Stimulated activated CD4-positive, alpha-beta T cell treated with anti-CD3 and anti-CD28 coated beads, Interleukin-4, amount 100 ng/mL, for 24 hours (primary cell): ENCODE measurements around the gene ZNF148.

ENCODE experiments used
- DNase-seq: peaks from one replicate; pipeline ENCODE4 v3.0.0-alpha.2; 2020

ZNF148 gene

GRCh38 chr3:125278155-125278554, 97.0 kb downstream of the ZNF148 start:
- no peak for DNase-seq

DNA sequence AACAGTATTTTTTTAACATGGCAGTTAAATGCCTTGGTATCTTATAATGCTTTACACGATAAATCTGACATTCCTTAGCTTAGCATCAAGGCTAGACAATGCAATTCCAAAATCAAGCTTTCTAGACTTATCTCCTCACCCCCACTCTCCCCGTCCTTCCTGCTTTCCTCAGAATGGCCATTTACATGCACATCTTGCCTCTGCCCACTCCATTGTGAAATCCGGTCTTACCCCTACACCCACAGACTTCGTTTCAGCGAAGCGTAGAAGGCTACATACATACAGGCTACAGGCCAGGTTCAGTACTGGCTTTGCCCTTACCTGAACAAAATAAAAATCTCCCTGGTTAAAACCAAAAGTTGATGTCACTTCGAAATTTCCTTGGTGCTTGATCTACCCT, 104.0 kb downstream of the ZNF148 start:
- DNase-seq, result no peak

DNA sequence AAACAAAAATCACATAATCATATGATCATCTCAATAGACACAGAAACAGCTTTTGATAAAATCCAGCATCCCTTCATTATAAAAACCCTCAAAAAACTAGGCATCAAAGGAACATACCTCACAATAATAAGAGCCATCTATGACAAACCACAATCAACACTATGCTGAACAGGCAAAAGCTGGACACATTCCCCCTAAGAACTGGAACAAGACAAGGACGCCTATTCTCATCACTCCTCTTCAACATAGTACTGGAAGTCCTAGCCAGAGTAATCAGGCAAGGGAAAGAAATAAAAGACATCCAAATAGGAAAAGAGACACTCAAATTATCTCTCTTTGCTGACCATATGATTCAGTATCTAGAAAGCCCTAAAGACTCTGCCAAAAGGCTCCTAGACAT, 107.7 kb downstream of the ZNF148 start:
- no peak for DNase-seq

GRCh38 chr3:125266971-125267370, 108.2 kb downstream of the ZNF148 start:
- no peak for DNase-seq

DNA sequence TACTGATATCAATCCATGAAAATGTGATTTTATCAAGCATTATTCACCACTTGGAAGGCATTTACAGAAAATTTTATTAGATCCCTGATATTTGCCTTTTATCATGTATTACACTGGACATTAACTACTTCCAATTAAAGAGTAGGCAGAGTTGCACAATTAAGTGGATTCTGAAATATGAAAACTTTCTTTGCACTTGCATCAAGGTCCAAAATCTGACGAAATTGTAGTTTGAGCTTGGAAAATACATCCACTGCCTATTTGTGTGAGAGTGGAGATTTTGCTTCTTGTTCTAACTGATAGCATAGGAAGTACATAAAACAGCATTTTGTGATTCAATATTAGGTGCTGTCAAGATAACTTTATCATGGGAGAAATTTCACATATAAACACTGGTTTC, 113.0 kb downstream of the ZNF148 start:
- DNase-seq, result no peak

- no peak for DNase-seq
Measured at GRCh38 chr3:125261031-125261430, 114.1 kb downstream of the ZNF148 start.

DNA sequence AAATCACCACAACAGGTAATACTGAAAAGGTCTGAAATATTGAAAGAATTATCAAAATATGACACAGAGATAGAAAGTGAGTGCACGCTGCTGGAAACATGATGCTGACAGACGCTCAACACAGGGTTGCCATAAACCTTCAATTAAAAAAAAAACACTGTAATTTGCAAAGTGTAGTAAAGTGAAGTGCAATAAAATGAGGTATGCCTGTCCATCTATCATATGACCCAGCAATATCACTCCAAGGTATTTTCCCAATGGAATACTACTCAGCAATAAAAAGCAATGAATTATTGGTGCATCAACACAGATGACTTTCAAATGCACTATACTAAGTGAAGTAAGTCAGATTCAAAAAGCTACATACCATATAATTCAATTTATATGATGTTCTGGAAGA, 115.0 kb downstream of the ZNF148 start:
- DNase-seq, result no peak

DNA sequence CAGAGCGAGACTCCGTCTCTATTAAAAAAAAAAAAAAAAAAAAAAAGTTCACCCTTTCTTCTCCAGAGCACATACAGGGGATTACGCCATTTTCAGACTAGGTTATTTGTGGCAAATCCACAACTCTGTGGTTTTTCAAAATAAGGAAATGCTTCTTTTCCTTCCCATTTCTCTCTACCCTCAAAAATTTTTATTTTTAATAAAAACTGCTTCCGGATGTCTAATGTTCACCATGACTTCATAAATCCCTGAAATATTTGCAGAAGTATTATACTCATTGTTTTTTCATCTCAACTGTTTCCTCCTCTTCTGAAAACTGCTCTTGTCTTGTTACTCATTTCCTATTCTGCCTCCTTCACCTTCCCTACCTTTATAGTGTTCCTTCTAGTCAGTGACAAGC, 117.6 kb downstream of the ZNF148 start:
- no peak for DNase-seq

DNA sequence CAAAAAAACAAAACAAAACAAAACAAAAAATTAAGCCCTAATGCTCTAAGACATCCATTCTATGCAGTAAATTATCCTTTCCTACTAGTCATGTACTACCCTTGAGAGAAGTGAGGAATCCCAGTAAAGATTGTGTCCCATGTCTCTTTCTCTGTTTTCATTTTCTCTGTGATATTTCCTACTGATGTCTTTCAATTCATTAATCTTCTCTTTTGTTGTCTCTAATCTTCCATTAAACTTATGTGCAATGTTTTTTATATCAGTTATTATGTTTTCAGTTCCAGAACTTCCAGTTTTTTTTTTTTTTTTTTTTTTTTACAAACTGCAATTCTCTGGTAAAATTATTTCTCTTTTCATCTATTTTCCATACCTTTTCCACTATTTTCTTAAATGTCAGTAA, 118.5 kb downstream of the ZNF148 start:
- DNase-seq, result no peak

GRCh38 chr3:125250973-125251372, 124.2 kb downstream of the ZNF148 start:
- no peak for DNase-seq

DNA sequence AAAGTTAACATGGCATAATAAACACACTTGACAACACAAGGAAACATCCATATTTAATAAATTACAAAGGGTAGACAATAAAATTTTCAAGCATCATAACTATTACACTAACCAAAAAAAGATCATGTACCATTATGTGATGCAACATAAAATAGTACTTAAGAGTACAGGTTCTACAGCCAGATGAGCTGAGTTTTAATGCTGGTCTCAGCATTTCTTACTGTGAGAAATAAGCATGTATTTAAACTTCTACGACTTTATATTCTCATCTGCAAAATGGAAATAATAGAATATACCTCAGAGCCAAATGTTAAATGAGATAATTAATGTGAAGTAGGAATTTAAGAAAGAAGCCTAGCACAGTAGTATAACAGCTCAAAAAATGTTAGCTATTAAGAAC, 128.9 kb downstream of the ZNF148 start:
- DNase-seq, result no peak

DNA sequence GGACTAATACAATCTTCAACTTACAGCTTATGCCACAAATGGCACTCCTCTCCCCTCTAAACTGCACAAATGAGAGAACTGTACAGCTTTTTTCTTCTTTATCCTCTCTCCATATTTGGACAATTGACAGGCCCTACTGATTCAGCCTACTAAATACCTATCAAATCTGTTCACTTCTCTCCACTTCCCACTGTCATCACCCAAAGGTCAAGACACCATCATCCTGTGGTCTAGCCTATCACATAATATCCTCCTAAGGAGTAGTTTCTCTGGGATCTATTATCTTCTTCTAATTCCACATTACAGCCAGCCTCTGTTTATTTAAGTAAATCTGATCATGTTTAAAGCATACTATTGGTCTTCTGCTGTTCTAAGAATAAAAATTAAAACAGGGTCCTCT, 129.6 kb downstream of the ZNF148 start:
- DNase-seq, result no peak

DNA sequence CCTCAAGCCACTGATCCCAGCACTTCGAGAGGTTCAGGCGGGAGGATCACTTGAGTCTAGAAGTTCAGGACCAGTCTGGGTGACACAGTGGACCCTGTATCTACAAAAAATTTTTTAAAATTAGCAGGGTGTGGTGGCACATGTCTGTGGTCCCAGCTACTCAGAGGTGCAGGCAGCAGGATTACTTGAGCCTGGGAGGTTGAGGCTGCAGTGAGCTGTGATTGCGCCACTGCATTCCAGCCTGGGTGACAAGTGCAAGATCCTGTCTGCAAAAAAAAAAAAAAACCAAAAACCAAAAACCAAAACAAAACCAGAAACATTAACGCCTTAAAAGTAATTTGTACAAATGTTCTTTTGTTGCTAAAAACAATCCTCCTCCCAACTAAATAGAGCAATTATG, 134.6 kb downstream of the ZNF148 start:
- no peak for DNase-seq

DNA sequence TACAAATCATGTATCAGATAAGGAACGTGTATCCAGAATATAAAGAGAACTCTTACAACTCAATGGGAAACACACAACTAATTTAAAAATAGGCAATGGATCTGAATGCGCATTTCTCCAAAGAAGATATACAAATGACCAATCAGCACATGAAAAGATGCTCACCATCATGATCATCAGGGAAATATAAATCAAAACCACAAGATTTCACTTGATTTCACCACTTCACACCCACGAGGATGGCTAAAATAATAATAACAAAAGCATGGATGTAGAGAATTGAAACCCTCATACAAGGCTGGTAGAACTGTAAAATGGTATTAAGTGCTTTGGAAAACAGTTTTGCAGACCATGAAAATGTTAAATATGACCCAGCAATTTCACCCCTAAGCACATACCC, 135.9 kb downstream of the ZNF148 start:
- no peak for DNase-seq

DNA sequence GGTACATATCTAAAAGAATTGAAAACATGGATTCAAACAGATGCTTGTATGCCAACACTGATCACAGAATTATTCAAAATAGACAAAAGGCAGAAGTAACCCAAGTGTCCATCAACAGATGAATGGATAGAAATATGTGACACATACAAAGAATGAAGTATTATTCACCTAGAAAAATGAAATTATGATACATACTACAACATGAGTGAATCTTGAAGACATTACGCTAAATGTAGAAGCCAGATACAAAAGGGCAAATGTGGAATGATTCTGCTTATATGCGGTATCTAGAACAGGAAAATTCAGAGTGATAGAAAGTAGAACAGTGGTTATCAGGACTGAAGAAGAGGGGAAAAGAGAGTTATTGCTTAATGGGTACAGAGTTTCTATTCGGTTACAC, 136.4 kb downstream of the ZNF148 start:
- DNase-seq, result no peak

GRCh38 chr3:125236331-125236903, 138.7 kb downstream of the ZNF148 start:
- DNase-seq, result no peak

DNA sequence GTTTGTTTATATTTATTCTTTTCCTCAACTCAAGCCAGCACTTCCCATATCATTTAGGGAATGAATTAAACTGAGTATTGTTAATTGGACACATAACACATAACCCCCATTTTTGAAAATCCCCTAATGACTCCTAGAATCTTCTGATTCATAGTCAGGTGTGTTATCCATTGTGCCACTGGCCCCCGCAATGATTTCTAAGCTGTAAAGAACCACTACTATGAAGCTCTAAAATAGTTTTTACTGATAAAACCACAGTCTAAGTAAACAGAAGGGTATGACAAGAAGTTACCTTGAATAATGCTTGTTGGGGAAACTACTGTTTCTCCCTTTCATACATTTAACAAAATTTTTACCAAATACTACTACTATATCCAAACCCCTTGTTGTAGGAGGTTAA, 140.3 kb downstream of the ZNF148 start:
- DNase-seq, result no peak

DNA sequence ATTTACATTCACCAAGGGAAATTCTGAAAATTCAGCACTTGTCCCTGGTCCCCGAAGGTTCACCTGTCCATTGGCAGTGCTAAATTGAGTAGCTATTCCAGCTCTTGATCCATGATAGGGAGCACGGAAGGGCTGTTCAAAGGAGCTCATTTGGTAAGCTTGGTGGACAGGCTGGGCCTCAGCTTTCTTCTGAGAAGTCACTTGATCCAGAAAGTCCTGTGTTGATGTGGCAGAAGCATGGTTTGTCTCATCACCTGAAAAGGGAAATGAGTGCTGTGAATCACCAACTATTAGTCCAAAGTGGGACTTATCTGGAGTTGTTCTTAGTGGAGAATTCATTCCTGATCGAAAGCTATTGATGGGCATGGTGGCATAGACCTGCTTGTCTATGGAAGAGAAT, 142.7 kb downstream of the ZNF148 start:
- no peak for DNase-seq

DNA sequence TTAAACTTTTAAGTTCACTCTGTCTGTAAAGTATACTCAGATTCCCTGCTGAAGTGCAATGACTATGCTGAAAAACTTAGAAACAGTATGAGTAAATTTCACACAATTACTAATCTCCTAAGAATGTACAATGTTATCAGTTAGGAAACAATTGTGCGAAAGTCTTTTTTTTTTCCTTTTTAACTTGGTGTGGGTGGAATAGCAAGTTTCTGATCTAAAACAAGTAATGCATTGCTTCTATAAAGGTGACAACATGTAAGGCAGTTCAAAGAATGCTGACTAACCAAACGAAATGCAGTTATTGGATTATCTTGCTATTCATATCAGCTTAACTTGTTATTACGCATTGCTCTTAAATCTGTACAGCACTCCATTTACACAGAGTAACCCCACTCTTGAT, 143.2 kb downstream of the ZNF148 start:
- DNase-seq, result no peak

DNA sequence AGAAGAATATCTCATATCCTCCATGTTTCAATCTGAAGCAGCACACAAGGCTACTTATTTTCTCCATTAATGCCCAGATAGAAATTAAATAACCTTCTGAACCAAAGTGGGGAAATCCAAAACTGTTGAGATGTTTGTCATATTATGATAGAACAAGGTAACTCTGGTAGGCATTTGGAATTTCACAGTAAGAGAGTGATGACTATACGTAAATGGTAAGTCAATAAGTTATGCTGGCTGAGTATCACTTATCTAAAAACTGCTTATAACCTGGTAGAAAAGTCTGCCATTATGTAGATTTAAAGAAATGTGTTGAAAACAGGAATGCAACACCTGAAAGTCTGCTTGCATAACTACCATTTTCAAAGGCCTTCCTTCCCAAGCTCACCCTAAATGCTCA, 145.4 kb downstream of the ZNF148 start:
- DNase-seq, result no peak

DNA sequence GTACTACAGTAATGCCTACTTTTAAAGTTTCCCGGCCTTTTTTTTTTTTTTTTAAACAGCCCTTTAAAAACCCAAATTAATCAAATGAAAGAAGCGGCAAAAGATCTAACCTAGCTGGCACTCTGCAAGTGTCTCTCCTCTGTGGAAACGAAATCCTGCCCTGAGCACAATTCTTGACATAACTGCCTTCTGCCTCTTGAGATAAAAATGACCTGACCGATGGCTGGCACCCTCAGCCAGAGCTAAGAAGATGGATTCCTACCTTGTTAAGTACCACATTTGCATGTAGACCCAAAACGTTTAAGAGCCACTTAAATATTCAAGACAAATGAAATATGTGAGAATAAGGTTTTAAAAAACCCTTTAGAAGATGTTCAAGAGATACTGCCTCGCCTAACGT, 146.0 kb downstream of the ZNF148 start:
- no peak for DNase-seq

- no peak for DNase-seq
Measured at GRCh38 chr3:125221831-125222230, 153.3 kb downstream of the ZNF148 start.

GRCh38 chr3:125220727-125221429, 154.2 kb downstream of the ZNF148 start:
- no peak for DNase-seq

DNA sequence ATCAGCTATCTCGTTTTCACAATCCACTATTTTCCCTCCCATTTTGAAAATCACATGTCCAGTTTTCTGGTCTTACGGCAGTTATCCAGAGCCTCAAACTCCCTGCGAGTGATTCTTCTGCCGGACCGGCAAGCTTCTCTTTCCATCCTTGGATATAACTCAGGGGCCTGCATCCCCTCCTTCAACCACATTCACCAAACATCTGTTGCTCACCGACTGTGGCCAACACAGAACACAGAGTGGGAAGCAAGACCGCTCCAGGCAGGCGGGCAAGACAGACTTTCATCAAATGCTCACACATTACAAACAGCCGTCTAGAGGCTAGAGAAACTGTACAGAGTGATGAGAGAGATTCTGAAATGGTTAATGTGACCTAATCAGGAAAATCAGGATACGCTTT, 154.9 kb downstream of the ZNF148 start:
- no peak for DNase-seq

DNA sequence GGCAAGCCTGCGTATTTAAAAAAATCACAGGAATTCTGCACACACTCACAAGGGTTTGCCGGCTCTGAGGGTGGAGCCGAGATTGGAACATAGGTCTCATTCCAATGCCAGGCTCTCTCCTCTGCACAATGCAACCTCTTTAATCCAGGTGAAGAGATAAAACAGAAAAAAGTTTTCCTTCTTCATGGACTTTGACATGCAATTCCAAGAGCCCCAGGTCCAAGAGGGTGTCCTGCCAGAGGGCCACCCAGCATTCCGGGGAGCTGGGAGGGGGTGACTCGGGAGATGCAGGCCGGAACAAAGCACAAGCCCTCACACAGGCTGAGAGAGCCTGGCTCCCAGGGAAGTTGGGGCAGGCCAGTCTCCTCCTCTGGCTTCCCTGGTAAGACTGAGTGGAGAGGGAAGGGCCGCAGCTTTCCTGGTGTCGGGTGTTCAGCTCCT, 155.8 kb downstream of the ZNF148 start:
- no peak for DNase-seq
